ENCODE data around the gene DYRK4.

Gene DYRK4

GRCh38 chr12:4545195-4545594, 16.8 kb upstream of the DYRK4 start:
- no peak for DNase-seq (ENCODE audit: insufficient read length, low spot score)
- no peak for TF ChIP-seq POLR2A (IDR thresholded peaks at IDR 0.05; ENCODE audit: low read depth, low read length)
- no peak for FAIRE-seq

GRCh38 chr12:4552191-4552590, 9.8 kb upstream of the DYRK4 start:
- TF ChIP-seq POLR2A (IDR thresholded peaks at IDR 0.05; ENCODE audit: low read depth, low read length), result no peak
- peak; percentile 45 for FAIRE-seq
- no peak for DNase-seq (ENCODE audit: insufficient read length, low spot score)

GRCh38 chr12:4553943-4554342, 8.1 kb upstream of the DYRK4 start:
- DNase-seq (ENCODE audit: insufficient read length, low spot score), result no peak
- FAIRE-seq, result no peak

GRCh38 chr12:4555804-4556203, 6.2 kb upstream of the DYRK4 start:
- FAIRE-seq, result no peak
- DNase-seq (ENCODE audit: insufficient read length, low spot score), result no peak
- no peak for TF ChIP-seq POLR2A (IDR thresholded peaks at IDR 0.05; ENCODE audit: low read depth, low read length)

More at GRCh38 chr12:4553943-4554342, 8.1 kb upstream of the DYRK4 start:
- TF ChIP-seq POLR2A (IDR thresholded peaks at IDR 0.05; ENCODE audit: low read depth, low read length), result no peak

- FAIRE-seq (peak; percentile 41), DNase-seq (ENCODE audit: insufficient read length, low spot score) (no peak)
- TF ChIP-seq POLR2A (IDR thresholded peaks at IDR 0.05; ENCODE audit: low read depth, low read length), result no peak
These were observed 5.1 kb upstream of the DYRK4 start for GRCh38 chr12:4556735-4557530.

- TF ChIP-seq POLR2A (IDR thresholded peaks at IDR 0.05; ENCODE audit: low read depth, low read length), result no peak
- FAIRE-seq (no peak), DNase-seq (ENCODE audit: insufficient read length, low spot score) (no peak)
These were observed 4.4 kb upstream of the DYRK4 start for GRCh38 chr12:4557586-4557985.

DNA sequence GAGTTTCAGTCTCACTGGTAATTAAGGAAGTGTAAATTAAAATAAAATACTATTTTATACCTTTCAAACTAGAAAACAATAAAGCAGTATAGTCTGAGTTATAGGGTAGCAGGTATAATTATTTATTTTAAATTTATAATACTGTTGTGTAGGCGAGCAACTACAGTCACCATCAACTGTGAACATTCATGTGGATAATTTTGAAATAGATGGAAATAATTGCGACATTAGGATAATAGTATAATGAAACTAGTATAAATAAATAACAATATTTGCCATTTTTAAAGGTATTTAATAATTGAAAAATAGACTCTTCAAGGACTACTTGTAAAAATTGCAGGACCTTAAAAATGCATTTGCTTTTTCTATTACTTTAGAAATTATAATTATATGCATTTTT, 3.8 kb upstream of the DYRK4 start:
- TF ChIP-seq POLR2A (IDR thresholded peaks at IDR 0.05; ENCODE audit: low read depth, low read length), result no peak
- FAIRE-seq (no peak), DNase-seq (ENCODE audit: insufficient read length, low spot score) (no peak)

DNA sequence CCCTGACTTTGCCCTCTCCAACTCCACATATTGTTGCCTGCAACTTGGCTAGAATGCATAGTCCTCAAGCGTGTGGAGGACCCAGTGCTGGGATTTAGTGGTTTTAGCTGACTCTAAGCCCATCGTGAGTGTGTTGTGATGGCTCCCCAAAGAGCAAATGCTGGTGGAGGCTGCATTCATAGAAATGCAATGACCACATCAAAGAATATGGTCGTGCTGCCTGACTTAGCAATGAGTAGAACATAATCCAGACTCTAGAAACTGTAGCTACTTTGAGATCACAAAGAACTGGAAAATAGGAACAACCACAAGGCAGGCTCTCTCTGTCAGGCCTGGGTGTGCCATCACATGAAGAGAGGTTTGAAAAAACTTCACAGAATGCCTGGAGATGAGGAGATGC, 1.3 kb downstream of the DYRK4 start:
- FAIRE-seq, result no peak
- DNase-seq (ENCODE audit: insufficient read length, low spot score), result no peak
- no peak for TF ChIP-seq POLR2A (IDR thresholded peaks at IDR 0.05; ENCODE audit: low read depth, low read length)

GRCh38 chr12:4564818-4565217, 2.8 kb downstream of the DYRK4 start:
- DNase-seq (ENCODE audit: insufficient read length, low spot score), result no peak
- FAIRE-seq, result no peak
- TF ChIP-seq POLR2A (IDR thresholded peaks at IDR 0.05; ENCODE audit: low read depth, low read length), result no peak

GRCh38 chr12:4566474-4566873, 4.5 kb downstream of the DYRK4 start:
- no peak for TF ChIP-seq POLR2A (IDR thresholded peaks at IDR 0.05; ENCODE audit: low read depth, low read length)
- FAIRE-seq, result no peak
- no peak for DNase-seq (ENCODE audit: insufficient read length, low spot score)

GRCh38 chr12:4567073-4567881, 5.3 kb downstream of the DYRK4 start:
- no peak for TF ChIP-seq POLR2A (IDR thresholded peaks at IDR 0.05; ENCODE audit: low read depth, low read length)
- FAIRE-seq (no peak), DNase-seq (ENCODE audit: insufficient read length, low spot score) (no peak)

GRCh38 chr12:4569261-4569660, 7.3 kb downstream of the DYRK4 start:
- FAIRE-seq (no peak), DNase-seq (ENCODE audit: insufficient read length, low spot score) (no peak)
- TF ChIP-seq POLR2A (IDR thresholded peaks at IDR 0.05; ENCODE audit: low read depth, low read length), result no peak

GRCh38 chr12:4572680-4573079, 10.7 kb downstream of the DYRK4 start:
- DNase-seq (ENCODE audit: insufficient read length, low spot score), result no peak
- no peak for TF ChIP-seq POLR2A (IDR thresholded peaks at IDR 0.05; ENCODE audit: low read depth, low read length)
- FAIRE-seq, result no peak

DNA sequence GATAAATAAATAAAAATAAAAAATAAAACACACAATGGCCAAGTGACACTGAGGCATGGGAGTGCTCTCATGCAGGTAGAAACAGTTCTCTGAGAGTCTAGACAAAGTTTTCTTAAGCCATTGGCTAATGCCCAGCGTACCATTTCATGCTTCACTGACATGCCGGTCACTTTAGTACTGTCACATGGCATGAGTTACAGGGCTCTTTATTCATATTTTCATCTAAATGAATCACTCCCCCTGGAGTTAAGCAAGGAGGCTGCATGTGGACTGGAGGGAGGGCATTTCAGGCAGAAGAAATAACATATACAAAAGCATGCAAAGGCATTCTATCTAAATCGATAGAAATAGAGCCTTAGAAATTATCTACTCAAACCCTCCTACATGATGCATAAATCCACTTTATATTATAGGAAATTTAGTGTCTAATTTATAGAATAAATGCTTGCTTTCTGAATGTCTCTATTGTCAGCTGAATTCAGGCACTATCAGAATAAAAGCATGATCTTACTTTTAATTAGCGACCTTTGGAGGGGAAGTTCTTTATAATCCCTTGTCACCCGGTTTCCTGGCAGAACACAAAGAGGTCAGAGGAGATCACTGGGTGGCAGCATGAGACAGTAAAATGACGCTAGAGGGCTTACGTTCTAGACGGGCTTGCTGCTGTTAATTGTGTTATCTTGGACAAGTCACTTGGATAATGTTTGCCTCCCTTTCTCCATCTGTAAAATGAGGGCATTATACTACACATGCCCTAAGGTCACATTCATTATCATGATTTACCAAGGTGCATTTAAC, 17.5 kb downstream of the DYRK4 start:
- FAIRE-seq (no peak), DNase-seq (ENCODE audit: insufficient read length, low spot score) (no peak)
- no peak for TF ChIP-seq POLR2A (IDR thresholded peaks at IDR 0.05; ENCODE audit: low read depth, low read length)
